Measurements from ENCODE around the gene BANF1. TPM values are rescaled to one million over a fixed set of nuclear protein-coding genes. Genes with fewer than 3 reads are reported as not detected.

The BANF1 gene
- total and polyA plus RNA-seq, 9 of the 15 experiments (the other 6 are each of a cell fraction or from before 2014, with no cell fraction given): 108 to 651 (median 263) TPM

GRCh38 chr11:65961267-65962140 is 40.8 kb upstream of the BANF1 start, which contains the start of gene SART1 (continued):
- TF ChIP-seq ZNF717 (CRISPR knock-in tag; IDR thresholded peaks at IDR 0.05): no peak
- no peak for TF ChIP-seq THRA (IDR thresholded peaks at IDR 0.05)
- TF ChIP-seq FOXK1 (CRISPR knock-in tag; IDR thresholded peaks at IDR 0.05; ENCODE audit: borderline replicate concordance): peak; percentile 95; the same call in 1 of the 2 replicates
- no peak for TF ChIP-seq SLC30A9 (CRISPR knock-in tag; IDR thresholded peaks at IDR 0.05)
- peak; percentile 61; the same call in 1 of the 2 replicates for TF ChIP-seq FOXP1 (CRISPR knock-in tag; IDR thresholded peaks at IDR 0.05)
- 0 out of 4 replicates have a peak, but pooled peaks of 1 of the 2 experiments have one; percentile 43 for TF ChIP-seq MLX (CRISPR knock-in tag; conservative IDR thresholded peaks at IDR 0.05)
- peak; percentile 93 for TF ChIP-seq POLR2H (tag; IDR thresholded peaks at IDR 0.05; ENCODE audit: low read depth)
- no peak for TF ChIP-seq CBFB (CRISPR knock-in tag; IDR thresholded peaks at IDR 0.05)
- peak; percentile 57; the same call in 1 of the 2 replicates for TF ChIP-seq ZNF407 (IDR thresholded peaks at IDR 0.05; ENCODE audit: low read depth)
- no peak for TF ChIP-seq ZNF512 (tag; IDR thresholded peaks at IDR 0.05)
- TF ChIP-seq ATF3 (IDR thresholded peaks at IDR 0.05): no peak
- TF ChIP-seq ATF3 (CRISPR knock-in tag; conservative IDR thresholded peaks at IDR 0.05): no peak; the same call in 1 of the 2 replicates
- TF ChIP-seq GABPA (tag; conservative IDR thresholded peaks at IDR 0.05; ENCODE audit: low read depth): peak; percentile 100
